GM23248 (cell line): ENCODE results near the gene GNAI2. TPM values are rescaled to one million over a fixed set of nuclear protein-coding genes. Genes with fewer than 3 reads are reported as not detected.

Source experiments
- DNase-seq: peaks from one replicate; pipeline ENCODE4 v3.0.0-alpha.2; 2015
- H2AFZ ChIP-seq: fragments of 200-600 bp; sonication (generic); 2 replicates; pipeline ENCODE4 v1.6.1; 2016; ENCODE audit warnings: antibody characterized with exemption
- H3F3A ChIP-seq: fragments of 200-600 bp; sonication (generic); 2 replicates; pipeline ENCODE4 v1.6.1; 2016; ENCODE audit warnings: mild to moderate bottlenecking, antibody characterized with exemption, mixed run types; ENCODE audit not compliant: insufficient read depth
- H3K27ac ChIP-seq: fragments of 200-600 bp; sonication (generic); 2 replicates; pipeline ENCODE4 v1.5.1; 2016; ENCODE audit warnings: mild to moderate bottlenecking
- H3K27me3 ChIP-seq: fragments of 200-600 bp; sonication (generic); replicated peaks from 2 replicates; pipeline ENCODE4 v1.6.1; 2016; ENCODE audit warnings: mild to moderate bottlenecking; ENCODE audit not compliant: insufficient read depth
- H3K36me3 ChIP-seq: fragments of 200-600 bp; sonication (generic); 2 replicates; pipeline ENCODE4 v1.6.1; 2016; ENCODE audit warnings: low read depth, mild to moderate bottlenecking
- H3K4me1 ChIP-seq: fragments of 200-600 bp; sonication (generic); 2 replicates; pipeline ENCODE4 v1.6.1; 2016; ENCODE audit warnings: mild to moderate bottlenecking; ENCODE audit not compliant: insufficient read depth
- H3K4me2 ChIP-seq: fragments of 200-600 bp; sonication (generic); one replicate; pipeline ENCODE4 v1.6.1; 2016; ENCODE audit warnings: mild to moderate bottlenecking; ENCODE audit not compliant: unreplicated experiment
- H3K4me3 ChIP-seq: fragments of 200-600 bp; sonication (generic); 2 replicates; pipeline ENCODE4 v1.5.1; 2016; ENCODE audit warnings: mild to moderate bottlenecking
- H3K79me2 ChIP-seq: fragments of 200-600 bp; sonication (generic); 2 replicates; pipeline ENCODE4 v1.6.1; 2016; ENCODE audit warnings: mild to moderate bottlenecking; ENCODE audit not compliant: insufficient read depth
- H3K9ac ChIP-seq: fragments of 200-600 bp; sonication (generic); 2 replicates; pipeline ENCODE4 v1.6.1; 2016; ENCODE audit warnings: mild to moderate bottlenecking
- H3K9me2 ChIP-seq: fragments of 200-600 bp; sonication (generic); 2 replicates; pipeline ENCODE4 v1.6.1; 2016; ENCODE audit warnings: mixed run types, mild to moderate bottlenecking, moderate library complexity; ENCODE audit not compliant: insufficient read depth
- H3K9me3 ChIP-seq: fragments of 200-600 bp; sonication (generic); one replicate; pipeline ENCODE4 v1.6.1; 2017; ENCODE audit warnings: low read depth
- H4K20me1 ChIP-seq: fragments of 200-600 bp; sonication (generic); 2 replicates; pipeline ENCODE4 v1.6.0; 2016; ENCODE audit not compliant: insufficient read depth
- EZH2 ChIP-seq: fragments of 200-600 bp; sonication (generic); IDR thresholded peaks from 2 replicates; pipeline ENCODE4 v1.6.1; 2018; ENCODE audit warnings: antibody characterized with exemption, mild to moderate bottlenecking; ENCODE audit not compliant: insufficient read depth, poor library complexity, severe bottlenecking
- EZH2phosphoT487 ChIP-seq: fragments of 200-600 bp; sonication (generic); IDR thresholded peaks from 2 replicates; pipeline ENCODE4 v1.6.1; 2018; ENCODE audit warnings: antibody characterized with exemption, moderate library complexity, mild to moderate bottlenecking, low read depth; ENCODE audit not compliant: insufficient read depth
- WGBS, 2 experiments: methylation state at CpG; one replicate each; pipeline ENCODE4 v1.1.6; 2015 to 2017; ENCODE audit warnings: low lambda C conversion rate in 2 of 2, low coverage in 1 of 2; ENCODE audit errors: missing lambda C conversion rate in 2 of 2; 5-methylcytosine and 5-hydroxymethylcytosine counted together
- in situ Hi-C: fragments of 300-500 bp; cut with MboI; formaldehyde crosslinking; loops from 2 replicates; pipeline ENCODE4 v1.15.0; 2020
- polyA plus RNA-seq: library from polyadenylated mRNA; unstranded; fragments of >200 nt; fragmentation: Nextera tagmentation; extraction: Ambion mirVana; gene quantifications from 2 replicates; pipeline ENCODE4 v1.2.1, GENCODE V29; 2016
- total RNA-seq: library from RNA; depleted of rRNA; stranded (reverse); fragments of >200 nt; shearing (Covaris generic); gene quantifications from 2 replicates; pipeline ENCODE4 v1.2.3, GENCODE V29; 2014

Gene GNAI2
- total and polyA plus RNA-seq, 2 experiments from 2014 or later, result 424 to 427 TPM

GRCh38 chr3:50237754-50238548, 1.9 kb downstream of the GNAI2 start:
- Histone ChIP-seq H3K27me3 (no peaks in the 10 kb centered on the region), H3K79me2 (peaks cover 69% of the 10 kb centered on the region), H4K20me1 (no peaks in the 10 kb centered on the region), H3K27ac (peak overlapping the region; percentile 68), H3K9me3 (no peaks in the 10 kb centered on the region), H2AFZ (peak overlapping the region; percentile 3; the same call in 1 of the 2 replicates), H3F3A (peaks cover 4% of the 10 kb centered on the region; the same call in 1 of the 2 replicates), H3K9me2 (no peaks in the 10 kb centered on the region), H3K9ac (peak overlapping the region; percentile 89), H3K4me2 (peak overlapping the region; percentile 97), H3K36me3 (no peaks in the 10 kb centered on the region), H3K4me1 (peaks cover 20% of the 10 kb centered on the region), H3K4me3 (peak overlapping the region; percentile 94)
- 1 to 3% methylated on average over 29 to 30 of the region's 31 CpGs for WGBS, 2 experiments
- in situ Hi-C loops, result no loop called here
- peak; percentile 95 for DNase-seq
- TF ChIP-seq EZH2phosphoT487 (no peak), EZH2 (no peak)

DNA sequence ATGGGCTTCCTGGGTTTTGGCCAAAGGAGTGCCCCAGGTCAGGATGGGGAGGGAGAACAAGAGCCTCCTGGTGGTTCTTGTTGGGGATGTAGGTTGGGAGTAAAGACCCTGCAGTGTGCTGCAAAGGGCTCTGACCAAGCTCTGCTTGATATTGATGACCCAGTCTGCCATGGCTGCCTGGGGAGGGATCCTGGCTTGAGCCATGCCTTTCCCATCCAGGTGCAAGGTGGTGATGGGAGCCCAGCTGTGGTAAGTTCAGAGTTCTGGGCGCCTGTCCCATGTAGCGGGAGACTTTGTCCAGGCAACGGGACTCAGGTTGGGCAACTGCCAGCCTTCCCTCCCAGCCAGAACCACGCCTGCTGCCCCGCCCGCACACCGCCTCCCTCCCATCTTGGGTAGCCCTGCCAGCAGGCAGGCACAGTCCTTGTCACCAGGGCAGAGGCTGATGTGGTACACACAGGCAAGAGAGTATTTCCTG, 2.6 kb downstream of the GNAI2 start:
- TF ChIP-seq EZH2, result no peak
- no peak for TF ChIP-seq EZH2phosphoT487
- H3K9me2 ChIP-seq, result no peaks in the 10 kb centered on the region
- WGBS, 2 experiments, result 9 to 14% methylated on average over 7 of the region's 7 CpGs
- no peak overlapping the region; the same call in 1 of the 2 replicates for H2AFZ ChIP-seq
- peak overlapping the region; percentile 89 for H3K9ac ChIP-seq
- H3K4me3 ChIP-seq, result peak overlapping the region; percentile 94
- DNase-seq, result peak; percentile 81
- in situ Hi-C loops, result no loop called here
- no peaks in the 10 kb centered on the region for H3K36me3 ChIP-seq
- peak overlapping the region; percentile 97 for H3K4me2 ChIP-seq
- peaks cover 26% of the 10 kb centered on the region for H3K4me1 ChIP-seq
- peaks cover 75% of the 10 kb centered on the region for H3K79me2 ChIP-seq
- peaks cover 11% of the 10 kb centered on the region; the same call in 1 of the 2 replicates for H3F3A ChIP-seq
- no peaks in the 10 kb centered on the region for H3K9me3 ChIP-seq
- peak overlapping the region; percentile 68 for H3K27ac ChIP-seq
- no peaks in the 10 kb centered on the region for H4K20me1 ChIP-seq
- no peaks in the 10 kb centered on the region for H3K27me3 ChIP-seq

DNA sequence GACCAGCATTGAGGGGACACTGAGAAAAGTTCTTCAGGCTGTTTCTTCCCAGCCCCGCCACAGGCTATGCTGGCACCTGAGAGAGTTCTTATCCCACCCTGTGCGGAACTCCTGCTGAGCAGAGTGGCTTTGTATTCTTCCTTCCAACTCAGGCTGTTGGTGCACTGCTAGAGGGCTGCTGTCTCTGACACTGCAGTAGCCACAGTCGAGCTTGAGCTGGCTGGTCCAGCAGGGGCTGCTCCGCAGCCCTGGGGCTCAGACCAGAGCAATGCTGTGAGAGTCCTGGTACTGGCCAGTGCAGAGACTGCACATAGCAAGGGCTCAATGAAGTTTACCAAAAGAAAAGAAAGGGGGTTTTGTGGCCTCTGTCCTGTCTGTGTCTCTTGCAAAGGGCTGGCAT, 3.6 kb downstream of the GNAI2 start:
- Histone ChIP-seq H2AFZ (no peak overlapping the region), H3K9me2 (no peaks in the 10 kb centered on the region), H3K79me2 (peaks cover 86% of the 10 kb centered on the region), H3F3A (peaks cover 19% of the 10 kb centered on the region; the same call in 1 of the 2 replicates), H3K27ac (0 out of 2 replicates have a peak overlapping the region, but pooled peaks have one; percentile 68), H3K9me3 (no peaks in the 10 kb centered on the region), H3K4me2 (no peak overlapping the region), H3K36me3 (no peaks in the 10 kb centered on the region; the same call in 1 of the 2 replicates), H3K4me3 (no peak overlapping the region), H3K4me1 (peaks cover 26% of the 10 kb centered on the region), H4K20me1 (no peaks in the 10 kb centered on the region), H3K9ac (peak overlapping the region; percentile 89; the same call in 1 of the 2 replicates), H3K27me3 (no peaks in the 10 kb centered on the region)
- in situ Hi-C loops, result no loop called here
- no peak for TF ChIP-seq EZH2
- no peak for TF ChIP-seq EZH2phosphoT487
- WGBS, 2 experiments, result 73% methylated on average over 4 of the region's 4 CpGs
- DNase-seq, result no peak

DNA sequence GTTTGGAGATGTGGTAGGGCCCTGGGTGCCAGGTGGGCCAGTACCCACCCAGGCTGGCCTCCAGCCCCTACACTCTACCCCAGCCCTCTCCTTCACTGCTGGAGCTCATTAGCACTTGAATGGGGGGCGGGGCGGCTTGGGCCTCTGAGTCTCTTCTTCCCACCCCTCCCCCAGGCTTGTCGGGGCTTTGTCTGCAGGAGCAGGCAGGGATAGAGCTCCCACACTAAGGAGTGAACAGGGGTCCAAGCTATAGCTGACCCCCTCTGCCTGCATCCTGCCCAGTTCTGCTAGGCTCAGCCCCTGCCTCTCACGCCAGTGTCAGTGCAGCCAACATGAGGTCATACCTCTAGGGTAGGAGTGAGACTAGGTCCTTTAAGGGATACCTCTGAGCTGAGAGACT, 5.2 kb downstream of the GNAI2 start:
- H3K27ac ChIP-seq, result no peak overlapping the region
- no peak overlapping the region for H3K4me3 ChIP-seq
- TF ChIP-seq EZH2 (no peak), EZH2phosphoT487 (no peak)
- H3K9ac ChIP-seq, result no peak overlapping the region
- in situ Hi-C loops, result no loop called here
- no peaks in the 10 kb centered on the region for H3K9me3 ChIP-seq
- H3K9me2 ChIP-seq, result no peaks in the 10 kb centered on the region
- no peak overlapping the region for H2AFZ ChIP-seq
- H3F3A ChIP-seq, result peaks cover 31% of the 10 kb centered on the region; the same call in 1 of the 2 replicates
- WGBS, 2 experiments, result 76 to 80% methylated on average over 4 of the region's 4 CpGs
- no peak overlapping the region for H3K4me2 ChIP-seq
- peaks cover 35% of the 10 kb centered on the region for H3K4me1 ChIP-seq
- no peaks in the 10 kb centered on the region for H3K27me3 ChIP-seq
- peak; percentile 17 for DNase-seq
- H3K36me3 ChIP-seq, result no peaks in the 10 kb centered on the region; the same call in 1 of the 2 replicates
- peaks cover 100% of the 10 kb centered on the region for H3K79me2 ChIP-seq
- no peaks in the 10 kb centered on the region for H4K20me1 ChIP-seq
